Keratinocyte (primary cell): Measurements from ENCODE around the gene ZBTB7A. TPM values are rescaled to one million over a fixed set of nuclear protein-coding genes. Genes with fewer than 3 reads are reported as not detected.

Source experiments
- DNase-seq: peaks from one replicate; pipeline ENCODE4 v3.0.0-alpha.2; 2011; ENCODE audit warnings: low read depth, missing footprints, low spot score
- FAIRE-seq: peaks from 2 replicates; lab custom pipeline; 2011; peaks lifted over from hg19 to GRCh38; lab: Jason Lieb, UNC
- H2AFZ ChIP-seq: 2 replicates; pipeline ENCODE4 v1.6.0; 2012; ENCODE audit warnings: low read length, control low read depth, inconsistent platforms; ENCODE audit not compliant: control insufficient read depth
- H3K27ac ChIP-seq: 2 replicates; pipeline ENCODE4 v1.5.1; 2011; ENCODE audit warnings: low read length; ENCODE audit not compliant: control insufficient read depth, insufficient read depth
- H3K27me3 ChIP-seq: 3 replicates; pipeline ENCODE4 v1.6.0; 2011; ENCODE audit warnings: low read length; ENCODE audit not compliant: control insufficient read depth, insufficient read depth; ENCODE audit errors: extremely low read depth
- H3K36me3 ChIP-seq, 2 experiments: 2 replicates in 1 of 2; 3 replicates in 1 of 2; pipeline ENCODE4 v1.5.1; 2011; ENCODE audit warnings: low read length in 2 of 2, mild to moderate bottlenecking in 1 of 2; ENCODE audit not compliant: control insufficient read depth in 2 of 2, insufficient read depth in 2 of 2; ENCODE audit errors: extremely low read depth in 1 of 2
- H3K4me1 ChIP-seq: 3 replicates; pipeline ENCODE4 v1.5.1; 2011; ENCODE audit warnings: low read length; ENCODE audit not compliant: control insufficient read depth, insufficient read depth; ENCODE audit errors: extremely low read depth
- H3K4me2 ChIP-seq: 3 replicates; pipeline ENCODE4 v1.6.0; 2011; ENCODE audit warnings: low read depth, low read length; ENCODE audit not compliant: control insufficient read depth, insufficient read depth; ENCODE audit errors: extremely low read depth
- H3K4me3 ChIP-seq, 3 experiments: fragments of 200-600 bp in 1 of 3; sonication (generic) in 1 of 3; 2 replicates in 2 of 3; 3 replicates in 1 of 3; pipeline ENCODE4 v1.5.1; 2011 to 2016; ENCODE audit warnings: low read length in 3 of 3, mild to moderate bottlenecking in 3 of 3, control low read depth in 2 of 3, inconsistent platforms in 1 of 3, low read depth in 1 of 3, mixed read lengths in 1 of 3, mixed run types in 1 of 3, moderate library complexity in 1 of 3; ENCODE audit not compliant: control insufficient read depth in 2 of 3, insufficient read depth in 2 of 3; ENCODE audit errors: extremely low read depth in 1 of 3
- H3K79me2 ChIP-seq: 2 replicates; pipeline ENCODE4 v1.6.0; 2012; ENCODE audit warnings: low read length; ENCODE audit not compliant: control insufficient read depth, insufficient read depth
- H3K9ac ChIP-seq: 3 replicates; pipeline ENCODE4 v1.6.0; 2011; ENCODE audit warnings: low read length; ENCODE audit not compliant: control insufficient read depth, insufficient read depth; ENCODE audit errors: extremely low read depth
- H3K9me1 ChIP-seq: 3 replicates; pipeline ENCODE4 v1.6.0; 2011; ENCODE audit warnings: low read length; ENCODE audit not compliant: control insufficient read depth, insufficient read depth; ENCODE audit errors: extremely low read depth
- H3K9me3 ChIP-seq: 2 replicates; pipeline ENCODE4 v1.5.1; 2012; ENCODE audit warnings: low read depth, low read length; ENCODE audit not compliant: control insufficient read depth
- H4K20me1 ChIP-seq: 3 replicates; pipeline ENCODE4 v1.6.0; 2011; ENCODE audit warnings: low read length; ENCODE audit not compliant: control insufficient read depth, insufficient read depth; ENCODE audit errors: extremely low read depth
- EZH2 ChIP-seq: IDR thresholded peaks from one replicate; pipeline ENCODE4 v1.6.1; 2012; ENCODE audit warnings: inconsistent platforms, mild to moderate bottlenecking, low read length, moderate library complexity
- dilution Hi-C: fragments of 300-500 bp; cut with MboI; formaldehyde crosslinking; loops from one replicate; pipeline ENCODE4 v1.7.0; 2020; ENCODE audit warnings: low sequenced_read_pairs; ENCODE audit not compliant: extremely low pct_ligation_motif_present
- polyA plus RNA-seq, 5 experiments: library from polyadenylated mRNA; depleted of rRNA in 3 of 5; stranded (reverse) in 3 of 5; stranded (forward) in 1 of 5; unstranded in 1 of 5; fragments of >200 nt; gene quantifications; 1 replicate in 1 of 5; 2 replicates in 3 of 5; 3 replicates in 1 of 5; pipeline versions ENCODE4 v1.2.1 to v1.2.3, GENCODE V29; 2011 to 2012; ENCODE audit warnings: missing spikeins in 2 of 5, low read depth in 1 of 5, low replicate concordance in 1 of 5
- TF ChIP-seq, protein P1 (sequence below), 3 experiments: IDR thresholded peaks in 1 of 3; conservative IDR thresholded peaks in 1 of 3; optimal IDR thresholded peaks in 1 of 3; 2 replicates in 2 of 3; 3 replicates in 1 of 3; pipeline versions ENCODE3 to v1.5.1; 2011; ENCODE audit warnings: low read length in 3 of 3, mild to moderate bottlenecking in 3 of 3, moderate library complexity in 2 of 3, control low read depth in 1 of 3, inconsistent platforms in 1 of 3; ENCODE audit not compliant: insufficient read depth in 2 of 3; ENCODE audit errors: extremely low read depth in 1 of 3

Gene ZBTB7A
- polyA plus RNA-seq, 1 donor (not counting 4 experiments of a cell fraction or from before 2014, with no cell fraction given), result 3.7 TPM

GRCh38 chr19:4064496-4065260 is 2.0 kb downstream of the ZBTB7A start:
- H3K79me2 ChIP-seq, result peaks cover 54% of the 10 kb centered on the region
- peak overlapping the region; percentile 96 for H3K4me2 ChIP-seq

DNA sequence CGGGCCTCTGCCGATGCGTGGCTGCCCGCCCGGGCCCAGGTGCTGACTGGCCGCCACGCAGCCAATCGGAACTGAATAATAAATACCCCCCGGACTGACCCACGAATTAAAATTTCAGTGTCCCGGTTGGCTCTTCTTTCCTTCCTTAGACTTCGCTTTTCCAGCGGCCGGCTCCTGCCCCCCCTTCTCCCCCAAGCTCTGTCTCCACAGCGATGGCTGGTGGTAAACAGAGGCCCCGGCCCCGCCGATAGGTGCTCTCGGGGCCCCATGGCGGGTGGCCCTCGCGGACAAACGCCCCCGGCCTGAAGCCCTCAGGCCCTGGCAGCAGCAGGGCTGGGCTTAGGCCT is 2.6 kb downstream of the ZBTB7A start:
- Histone ChIP-seq H3K4me2 (peak overlapping the region; percentile 96), H3K9me3 (no peaks in the 10 kb centered on the region), H3K9me1 (no peaks in the 10 kb centered on the region), H3K36me3 (peaks cover 5 to 18% of the 10 kb centered on the region in 2 experiments), H3K4me3 (peak overlapping the region; percentile 85 to 92 (median 92)), H3K9ac (peak overlapping the region; percentile 88), H3K27me3 (no peaks in the 10 kb centered on the region), H3K4me1 (peaks cover 51% of the 10 kb centered on the region), H3K79me2 (peaks cover 59% of the 10 kb centered on the region), H3K27ac (peak overlapping the region; percentile 71), H2AFZ (no peak overlapping the region), H4K20me1 (peaks cover 33% of the 10 kb centered on the region)
- no peak for DNase-seq
- TF ChIP-seq, protein P1, sequence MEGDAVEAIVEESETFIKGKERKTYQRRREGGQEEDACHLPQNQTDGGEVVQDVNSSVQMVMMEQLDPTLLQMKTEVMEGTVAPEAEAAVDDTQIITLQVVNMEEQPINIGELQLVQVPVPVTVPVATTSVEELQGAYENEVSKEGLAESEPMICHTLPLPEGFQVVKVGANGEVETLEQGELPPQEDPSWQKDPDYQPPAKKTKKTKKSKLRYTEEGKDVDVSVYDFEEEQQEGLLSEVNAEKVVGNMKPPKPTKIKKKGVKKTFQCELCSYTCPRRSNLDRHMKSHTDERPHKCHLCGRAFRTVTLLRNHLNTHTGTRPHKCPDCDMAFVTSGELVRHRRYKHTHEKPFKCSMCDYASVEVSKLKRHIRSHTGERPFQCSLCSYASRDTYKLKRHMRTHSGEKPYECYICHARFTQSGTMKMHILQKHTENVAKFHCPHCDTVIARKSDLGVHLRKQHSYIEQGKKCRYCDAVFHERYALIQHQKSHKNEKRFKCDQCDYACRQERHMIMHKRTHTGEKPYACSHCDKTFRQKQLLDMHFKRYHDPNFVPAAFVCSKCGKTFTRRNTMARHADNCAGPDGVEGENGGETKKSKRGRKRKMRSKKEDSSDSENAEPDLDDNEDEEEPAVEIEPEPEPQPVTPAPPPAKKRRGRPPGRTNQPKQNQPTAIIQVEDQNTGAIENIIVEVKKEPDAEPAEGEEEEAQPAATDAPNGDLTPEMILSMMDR (optimal IDR thresholded peaks at IDR 0.05 in 1 of 3, IDR thresholded peaks at IDR 0.05 in 1 of 3, conservative IDR thresholded peaks at IDR 0.05 in 1 of 3; ENCODE audit: extremely low read depth in 1 of 3, insufficient read depth in 2 of 3, low read length in 3 of 3), result no peak
- no peak for TF ChIP-seq EZH2
- FAIRE-seq, result no peak
- dilution Hi-C loops, result no loop called here

More at GRCh38 chr19:4064496-4065260, 2.0 kb downstream of the ZBTB7A start:
- H3K4me3 ChIP-seq, result peak overlapping the region; percentile 85 to 92 (median 92)
- H4K20me1 ChIP-seq, result peaks cover 33% of the 10 kb centered on the region
- TF ChIP-seq EZH2, result no peak
- TF ChIP-seq, protein P1 (optimal IDR thresholded peaks at IDR 0.05 in 1 of 3, IDR thresholded peaks at IDR 0.05 in 1 of 3, conservative IDR thresholded peaks at IDR 0.05 in 1 of 3; ENCODE audit: extremely low read depth in 1 of 3, insufficient read depth in 2 of 3, low read length in 3 of 3), result no peak
- H3K27me3 ChIP-seq, result no peaks in the 10 kb centered on the region
- no peaks in the 10 kb centered on the region for H3K9me1 ChIP-seq
- peak overlapping the region; percentile 88 for H3K9ac ChIP-seq
- DNase-seq (no peak), FAIRE-seq (no peak)
- peaks cover 46% of the 10 kb centered on the region for H3K4me1 ChIP-seq
- no peak overlapping the region for H2AFZ ChIP-seq
- peak overlapping the region; percentile 71 for H3K27ac ChIP-seq
- dilution Hi-C loops, result no loop called here
- H3K36me3 ChIP-seq, result peaks cover 5 to 18% of the 10 kb centered on the region in 2 experiments
- no peaks in the 10 kb centered on the region for H3K9me3 ChIP-seq
